GM21515 (cell line): ENCODE results near the gene DNAJB1.
"Not testable (repeated sequence)": the region's sequence is repeated elsewhere in the genome, so short reads cannot be mapped to it uniquely, and the experiment has no call there.

Experiments used
- ATAC-seq: cut with Tn5 transposase; IDR thresholded peaks from one replicate; pipeline ENCODE4 v1.9.1; 2021; ENCODE audit not compliant: unreplicated experiment

DNAJB1 gene

GRCh38 chr19:14553042-14553938 is 35.1 kb upstream of the DNAJB1 start:
- ATAC-seq = no peak

- ATAC-seq = not testable (repeated sequence)
These were observed 33.8 kb upstream of the DNAJB1 start for GRCh38 chr19:14552006-14552360.

GRCh38 chr19:14551134-14552005 is 33.2 kb upstream of the DNAJB1 start:
- not testable (repeated sequence) for ATAC-seq

- no peak for ATAC-seq
These were observed 32.1 kb upstream of the DNAJB1 start for GRCh38 chr19:14550201-14550754.

- ATAC-seq = no peak
These were observed 27.5 kb upstream of the DNAJB1 start for GRCh38 chr19:14545716-14546082.

- no peak for ATAC-seq
These were observed 26.9 kb upstream of the DNAJB1 start for GRCh38 chr19:14544977-14545715.

GRCh38 chr19:14544047-14544446 is 25.9 kb upstream of the DNAJB1 start:
- no peak for ATAC-seq

GRCh38 chr19:14542711-14543328 is 24.6 kb upstream of the DNAJB1 start:
- no peak for ATAC-seq

GRCh38 chr19:14541979-14542378 is 23.8 kb upstream of the DNAJB1 start:
- not testable (repeated sequence) for ATAC-seq

- ATAC-seq = no peak
These were observed 22.7 kb upstream of the DNAJB1 start for GRCh38 chr19:14540741-14541525.

- ATAC-seq = no peak
These were observed 18.9 kb upstream of the DNAJB1 start for GRCh38 chr19:14536926-14537692.

GRCh38 chr19:14533450-14533849 is 15.3 kb upstream of the DNAJB1 start:
- no peak for ATAC-seq

GRCh38 chr19:14530506-14530905 is 12.3 kb upstream of the DNAJB1 start:
- ATAC-seq = no peak

GRCh38 chr19:14530005-14530348 is 11.8 kb upstream of the DNAJB1 start:
- ATAC-seq = peak; percentile 2

GRCh38 chr19:14529254-14530004 is 11.2 kb upstream of the DNAJB1 start, which contains the start of gene TECR:
TECR (plus strand) TSS chr19:14529594; CDS start chr19:14529697, 103 bp downstream.
- ATAC-seq = peak; percentile 93

GRCh38 chr19:14528419-14529253 is 10.4 kb upstream of the DNAJB1 start:
- no peak for ATAC-seq

GRCh38 chr19:14526423-14526822 is 8.2 kb upstream of the DNAJB1 start:
- no peak for ATAC-seq
